Measurements from ENCODE around the gene MED15. TPM values are rescaled to one million over a fixed set of nuclear protein-coding genes. Genes with fewer than 3 reads are reported as not detected.

MED15 gene
- total and polyA plus RNA-seq, 2 donors from 2014 or later: 31.7 to 102 TPM

DNA sequence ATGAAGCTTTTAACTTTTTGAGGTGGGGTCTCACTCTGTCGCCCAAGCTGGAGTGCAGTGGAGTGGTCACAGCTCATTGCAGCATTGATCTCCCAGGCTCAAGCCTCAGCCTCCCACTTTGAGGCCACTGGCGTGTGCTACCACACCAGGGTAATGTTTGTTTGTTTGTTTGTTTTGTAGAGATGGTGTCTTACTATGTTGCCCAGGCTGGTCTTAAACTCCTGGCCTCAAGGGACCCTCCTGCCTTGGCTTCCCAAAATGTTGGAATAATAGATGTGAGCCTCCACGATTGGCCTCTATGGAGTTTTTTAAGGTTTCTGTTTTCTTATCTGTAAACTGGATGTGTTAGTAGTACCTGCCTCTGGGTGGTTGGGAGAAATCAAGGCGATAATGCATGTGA, 41.4 kb downstream of the MED15 start:
- peaks cover 0 to under 1% (median 0%) of the 10 kb centered on the region in 3 donors for H3K36me3 ChIP-seq (ENCODE audit: control insufficient read depth in 2 of 3, insufficient read depth in 3 of 3, low read length in 3 of 3)
- peak overlapping the region in 1 of 2 donors; percentile 41 for H3K27ac ChIP-seq (ENCODE audit: low read depth in 2 of 2, low read length in 2 of 2)
- TF ChIP-seq, protein P1, sequence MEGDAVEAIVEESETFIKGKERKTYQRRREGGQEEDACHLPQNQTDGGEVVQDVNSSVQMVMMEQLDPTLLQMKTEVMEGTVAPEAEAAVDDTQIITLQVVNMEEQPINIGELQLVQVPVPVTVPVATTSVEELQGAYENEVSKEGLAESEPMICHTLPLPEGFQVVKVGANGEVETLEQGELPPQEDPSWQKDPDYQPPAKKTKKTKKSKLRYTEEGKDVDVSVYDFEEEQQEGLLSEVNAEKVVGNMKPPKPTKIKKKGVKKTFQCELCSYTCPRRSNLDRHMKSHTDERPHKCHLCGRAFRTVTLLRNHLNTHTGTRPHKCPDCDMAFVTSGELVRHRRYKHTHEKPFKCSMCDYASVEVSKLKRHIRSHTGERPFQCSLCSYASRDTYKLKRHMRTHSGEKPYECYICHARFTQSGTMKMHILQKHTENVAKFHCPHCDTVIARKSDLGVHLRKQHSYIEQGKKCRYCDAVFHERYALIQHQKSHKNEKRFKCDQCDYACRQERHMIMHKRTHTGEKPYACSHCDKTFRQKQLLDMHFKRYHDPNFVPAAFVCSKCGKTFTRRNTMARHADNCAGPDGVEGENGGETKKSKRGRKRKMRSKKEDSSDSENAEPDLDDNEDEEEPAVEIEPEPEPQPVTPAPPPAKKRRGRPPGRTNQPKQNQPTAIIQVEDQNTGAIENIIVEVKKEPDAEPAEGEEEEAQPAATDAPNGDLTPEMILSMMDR (IDR thresholded peaks at IDR 0.05; ENCODE audit: borderline replicate concordance, extremely low read depth, insufficient read depth): no peak
- no peaks in the 10 kb centered on the region for H3K27me3 ChIP-seq (ENCODE audit: control insufficient read depth, insufficient read depth, low read length)
- FAIRE-seq: no peak
- no peaks in the 10 kb centered on the region for H3K9me3 ChIP-seq (ENCODE audit: control insufficient read depth in 2 of 3, insufficient read depth in 1 of 3, low read length in 3 of 3)
- no peak overlapping the region for H3K9ac ChIP-seq (ENCODE audit: low read length in 3 of 3)
- no peak for DNase-seq
- intact Hi-C loops (cut with DNase I): no loop called here
- H3K4me1 ChIP-seq (ENCODE audit: control insufficient read depth in 2 of 3, insufficient read depth in 2 of 3, low read depth in 1 of 3, low read length in 3 of 3): peaks cover 2 to 47% (median 28%) of the 10 kb centered on the region in 3 donors
- no peak overlapping the region for H3K4me3 ChIP-seq (ENCODE audit: low read length in 3 of 3)

DNA sequence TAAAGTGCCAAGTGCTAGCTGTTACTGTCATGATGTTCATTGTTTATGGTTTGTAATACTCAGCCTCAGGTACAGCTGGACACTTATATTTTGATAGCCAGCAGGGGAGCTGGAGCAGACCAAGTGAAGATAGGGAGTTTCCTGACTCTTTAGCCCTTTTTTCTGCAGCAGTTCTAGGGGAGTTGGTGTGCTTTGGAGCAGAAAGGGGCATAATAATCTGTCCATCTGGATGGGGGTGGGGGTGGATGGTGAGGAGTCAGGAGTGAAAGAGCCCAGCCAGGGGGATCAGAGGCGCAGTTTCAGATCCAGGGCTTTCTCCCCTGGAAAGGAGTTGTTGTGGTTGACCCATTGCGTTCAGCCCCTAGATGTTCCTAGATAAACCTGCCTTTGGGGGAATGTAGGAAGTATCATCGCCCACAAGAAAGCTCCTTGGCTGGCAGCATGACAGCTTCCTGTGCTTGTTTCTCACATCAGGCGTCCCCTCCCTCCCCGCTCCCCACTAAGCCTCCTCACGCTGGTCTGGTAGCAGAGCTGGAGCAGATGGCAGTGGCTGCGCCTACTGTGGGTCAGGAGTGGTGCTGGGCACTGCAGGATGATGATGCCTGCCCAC, 41.9 kb downstream of the MED15 start:
- Histone ChIP-seq H3K27ac (ENCODE audit: low read depth in 2 of 2, low read length in 2 of 2) (peak overlapping the region; percentile 15 to 41), H3K36me3 (ENCODE audit: control insufficient read depth in 2 of 3, insufficient read depth in 3 of 3, low read length in 3 of 3) (peaks cover 0 to 5% (median 0%) of the 10 kb centered on the region in 3 donors), H3K9ac (ENCODE audit: low read length in 3 of 3) (no peak overlapping the region), H3K27me3 (ENCODE audit: control insufficient read depth, insufficient read depth, low read length) (no peaks in the 10 kb centered on the region), H3K4me1 (ENCODE audit: control insufficient read depth in 2 of 3, insufficient read depth in 2 of 3, low read depth in 1 of 3, low read length in 3 of 3) (peaks cover 2 to 53% (median 33%) of the 10 kb centered on the region in 3 donors), H3K9me3 (ENCODE audit: control insufficient read depth in 2 of 3, insufficient read depth in 1 of 3, low read length in 3 of 3) (no peaks in the 10 kb centered on the region), H3K4me3 (ENCODE audit: low read length in 3 of 3) (no peak overlapping the region)
- FAIRE-seq: no peak
- peak in 3 of 5 donors; percentile 47 to 76 (median 74) for DNase-seq
- intact Hi-C loops (cut with DNase I): no loop called here
- TF ChIP-seq, protein P1 (IDR thresholded peaks at IDR 0.05; ENCODE audit: borderline replicate concordance, extremely low read depth, insufficient read depth): no peak

DNA sequence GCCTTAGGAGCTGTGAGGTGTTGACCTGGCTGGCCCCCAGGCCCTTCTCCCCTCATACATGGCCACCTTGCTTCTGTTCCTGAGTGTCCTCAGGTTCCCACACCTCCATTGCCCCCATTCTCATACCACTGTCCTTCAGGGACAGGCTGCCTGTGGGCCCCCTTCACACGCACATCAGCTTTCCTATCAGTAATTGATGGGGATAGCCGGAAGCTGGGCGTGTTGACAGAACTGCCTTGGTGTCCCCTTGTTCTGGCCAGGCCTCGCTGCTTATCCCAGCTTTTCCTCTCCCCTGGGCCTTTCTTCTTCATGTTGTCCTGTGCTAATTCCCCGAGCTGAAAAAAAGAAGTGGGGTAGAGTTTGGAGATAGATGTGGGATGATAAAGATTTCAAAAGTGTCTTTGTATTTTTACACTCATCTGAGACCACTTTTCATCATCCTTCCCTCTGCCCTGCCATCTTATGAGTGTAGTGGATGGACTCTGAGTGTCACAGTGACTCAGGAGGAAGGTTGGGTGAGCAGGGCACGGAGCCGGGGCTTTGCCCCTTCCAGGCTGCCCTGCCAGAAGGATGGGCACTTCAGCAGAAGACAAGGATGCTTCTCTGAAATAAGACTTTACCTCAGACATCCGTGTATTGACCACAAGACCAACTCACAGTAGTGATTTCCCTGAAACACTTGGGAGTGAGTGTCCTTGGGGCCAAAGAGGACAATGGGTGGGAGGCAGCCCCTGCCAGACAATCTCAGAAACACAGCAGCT, 42.8 kb downstream of the MED15 start:
- Histone ChIP-seq H3K4me1 (ENCODE audit: control insufficient read depth in 2 of 3, insufficient read depth in 2 of 3, low read depth in 1 of 3, low read length in 3 of 3) (peaks cover 2 to 59% (median 38%) of the 10 kb centered on the region in 3 donors), H3K36me3 (ENCODE audit: control insufficient read depth in 2 of 3, insufficient read depth in 3 of 3, low read length in 3 of 3) (peaks cover 2 to 5% (median 4%) of the 10 kb centered on the region in 3 donors), H3K9me3 (ENCODE audit: control insufficient read depth in 2 of 3, insufficient read depth in 1 of 3, low read length in 3 of 3) (no peaks in the 10 kb centered on the region), H3K4me3 (ENCODE audit: low read length in 3 of 3) (no peak overlapping the region), H3K27me3 (ENCODE audit: control insufficient read depth, insufficient read depth, low read length) (no peaks in the 10 kb centered on the region), H3K27ac (ENCODE audit: low read depth in 2 of 2, low read length in 2 of 2) (peak overlapping the region; percentile 78 to 90), H3K9ac (ENCODE audit: low read length in 3 of 3) (peak overlapping the region in 1 of 3 donors; percentile 37)
- intact Hi-C loops (cut with DNase I): no loop called here
- no peak for FAIRE-seq
- DNase-seq: no peak
- TF ChIP-seq, protein P1 (IDR thresholded peaks at IDR 0.05; ENCODE audit: borderline replicate concordance, extremely low read depth, insufficient read depth): no peak

Measured in kidney (tissue), 14 donors.